GM12878 (cell line): ENCODE results near the gene SULT2B1. TPM values are rescaled to one million over a fixed set of nuclear protein-coding genes. Genes with fewer than 3 reads are reported as not detected.
A peak's percentile ranks its signal among the peaks of the same experiment; 100 is the strongest.

Experiments used
- ATAC-seq: fragments of 200-7000 bp; cut with Tn5 transposase; 3 replicates; pipeline ENCODE4 v1.9.1; 2020; ENCODE audit warnings: mild to moderate bottlenecking, moderate library complexity
- BruUV-seq: library from RNA; stranded (reverse); fragments of 400-500 nt; replicated peaks from 2 replicates; lab custom pipeline; 2021; lab: Mats Ljungman, UMichigan
- CTCF ChIA-PET: fragments of 300-600 bp; sonication (Branson Sonifier 250); formaldehyde crosslinking; extraction: SDS; loops from one replicate; lab custom pipeline; 2021; ENCODE audit warnings: inconsistent platforms; lab: Yijun Ruan, JAX
- POLR2A ChIA-PET: fragments of 350-600 bp; formaldehyde crosslinking; extraction: SDS; loops from one replicate; lab custom pipeline; 2021; ENCODE audit warnings: inconsistent platforms; lab: Charles Lee
- RAD21 ChIA-PET: fragments of 300-600 bp; sonication (Branson Sonifier 250); formaldehyde crosslinking; loops from one replicate; lab custom pipeline; 2023; ENCODE audit warnings: antibody characterized with exemption; ENCODE audit not compliant: unreplicated experiment; lab: Charles Lee
- SMC1A ChIA-PET: fragments of 300-600 bp; sonication (Branson Sonifier 250); formaldehyde crosslinking; loops from one replicate; lab custom pipeline; 2023; ENCODE audit not compliant: unreplicated experiment, uncharacterized antibody; lab: Charles Lee
- DNase-seq: peaks from one replicate; pipeline ENCODE4 v3.0.0-alpha.2; 2011; ENCODE audit warnings: low read depth, low spot score
- FAIRE-seq: peaks from 3 replicates; lab custom pipeline; 2011; peaks lifted over from hg19 to GRCh38; lab: Jason Lieb, UNC
- H2AFZ ChIP-seq: 2 replicates; pipeline ENCODE4 v1.6.0; 2011; ENCODE audit warnings: low read depth, low read length, control low read depth; ENCODE audit not compliant: control insufficient read depth
- H3K27ac ChIP-seq: 2 replicates; pipeline ENCODE4 v1.5.1; 2011; ENCODE audit warnings: control low read depth; ENCODE audit not compliant: control insufficient read depth, insufficient read depth
- H3K27me3 ChIP-seq, 2 experiments: replicated peaks in 1 of 2; 2 replicates each; pipeline versions ENCODE4 v1.6.0 to v1.6.1; 2011; ENCODE audit warnings: low read length in 1 of 2; ENCODE audit not compliant: control insufficient read depth in 2 of 2, insufficient read depth in 2 of 2
- H3K36me3 ChIP-seq, 2 experiments: 2 replicates each; pipeline ENCODE4 v1.5.1; 2011; ENCODE audit warnings: low read length in 1 of 2; ENCODE audit not compliant: control insufficient read depth in 2 of 2, insufficient read depth in 2 of 2
- H3K4me1 ChIP-seq: 2 replicates; pipeline ENCODE4 v1.6.1; 2011; ENCODE audit warnings: mild to moderate bottlenecking, low read length, moderate library complexity, mixed read lengths; ENCODE audit not compliant: control insufficient read depth, insufficient read depth
- H3K4me2 ChIP-seq: 2 replicates; pipeline ENCODE4 v1.6.0; 2011; ENCODE audit warnings: control low read depth; ENCODE audit not compliant: control insufficient read depth, insufficient read depth
- H3K4me3 ChIP-seq: fragments of 200-600 bp; sonication (generic); 2 replicates; pipeline ENCODE4 v1.5.1; 2016
- H3K79me2 ChIP-seq: 2 replicates; pipeline ENCODE4 v1.6.0; 2011; ENCODE audit warnings: low read length; ENCODE audit not compliant: control insufficient read depth, insufficient read depth
- H3K9ac ChIP-seq: 2 replicates; pipeline ENCODE4 v1.8.0; 2011; ENCODE audit warnings: low read length, control low read depth, mixed read lengths; ENCODE audit not compliant: control insufficient read depth, insufficient read depth
- H3K9me3 ChIP-seq: replicated peaks from 3 replicates; pipeline ENCODE4 v1.5.1; 2011; ENCODE audit warnings: mild to moderate bottlenecking, low read length; ENCODE audit not compliant: control insufficient read depth, insufficient read depth
- H4K20me1 ChIP-seq: 2 replicates; pipeline ENCODE4 v1.6.0; 2011; ENCODE audit not compliant: control insufficient read depth, insufficient read depth
- ATF7 ChIP-seq: fragments of 450-650 bp; IDR thresholded peaks from 2 replicates; pipeline ENCODE4 v1.6.1; 2016; ENCODE audit warnings: low read depth, mild to moderate bottlenecking
- FOXM1 ChIP-seq: IDR thresholded peaks from 2 replicates; pipeline ENCODE4 v1.6.1; 2012; ENCODE audit warnings: low read depth, mild to moderate bottlenecking, inconsistent platforms, low read length, moderate library complexity
- NFYA ChIP-seq: IDR thresholded peaks from 2 replicates; pipeline ENCODE4 v1.6.1; 2011; ENCODE audit warnings: low read depth, mild to moderate bottlenecking, low read length, improper control_type of control experiment, borderline replicate concordance
- STAT3 ChIP-seq: IDR thresholded peaks from 2 replicates; pipeline ENCODE4 v1.6.1; 2011; ENCODE audit warnings: low read depth, low read length, improper control_type of control experiment
- WGBS: methylation state at CpG from one replicate; pipeline ENCODE4 v1.1.6; 2016; ENCODE audit warnings: low lambda C conversion rate; ENCODE audit not compliant: insufficient replicate concordance, insufficient coverage; ENCODE audit errors: missing lambda C conversion rate; 5-methylcytosine and 5-hydroxymethylcytosine counted together
- in situ Hi-C: fragments of 300-500 bp; cut with MboI; formaldehyde crosslinking; loops from 9 replicates; pipeline ENCODE4 v1.14.3; 2018; ENCODE audit warnings: mixed read lengths
- intact Hi-C: fragments of 100-400 bp; cut with micrococcal nuclease; formaldehyde crosslinking; loops from one replicate; pipeline ENCODE4 v1.14.2; 2022; ENCODE audit not compliant: unreplicated experiment
- polyA plus RNA-seq, 11 experiments: library from polyadenylated mRNA; depleted of rRNA in 4 of 11; unstranded in 6 of 11; stranded (reverse) in 5 of 11; fragments of >200 nt; fragmentation: Nextera tagmentation in 4 of 11; fragmentation: Illumina TruSeq in 1 of 11; extraction: Ambion mirVana in 4 of 11; extraction: Trizol in 1 of 11; gene quantifications; 1 replicate in 1 of 11; 2 replicates in 10 of 11; pipeline versions ENCODE4 v1.2.1 to v1.2.3, GENCODE V29; 2011 to 2016; ENCODE audit warnings: inconsistent platforms in 2 of 11, missing spikeins in 2 of 11, low read depth in 1 of 11
- total RNA-seq, 4 experiments: library from RNA; depleted of rRNA in 3 of 4; stranded (reverse); fragments of >200 nt in 3 of 4; fragmentation: Illumina TruSeq in 1 of 4; extraction: Trizol in 1 of 4; gene quantifications; 2 replicates each; pipeline versions ENCODE4 v1.2.1 to v1.2.3, GENCODE V29; 2013 to 2021
- TF ChIP-seq, protein P1 (sequence below): fragments of 450-650 bp; IDR thresholded peaks from 2 replicates; pipeline ENCODE4 v1.6.1; 2018; ENCODE audit warnings: mild to moderate bottlenecking, low read depth, moderate library complexity; ENCODE audit not compliant: partially characterized antibody
- TF ChIP-seq, protein P2 (sequence below): fragments of 450-650 bp; IDR thresholded peaks from 2 replicates; pipeline ENCODE4 v1.6.1; 2017; ENCODE audit warnings: low read depth, mild to moderate bottlenecking, moderate library complexity

Gene SULT2B1
- total and polyA plus RNA-seq, 10 of the 15 experiments (the other 5 are each of a cell fraction or from before 2014, with no cell fraction given), result 0.11 to 0.14 TPM; not detected in 8

GRCh38 chr19:48617146-48617937 lies 65.4 kb downstream of the SULT2B1 start:
- no peak for DNase-seq

More at GRCh38 chr19:48617146-48617937, 65.4 kb downstream of the SULT2B1 start:
- Histone ChIP-seq H3K27me3 (no peaks in the 10 kb centered on the region), H3K4me3 (peak overlapping the region; percentile 93), H2AFZ (no peak overlapping the region), H3K27ac (peak overlapping the region; percentile 95), H3K36me3 (peaks cover 25 to 32% of the 10 kb centered on the region in 2 experiments), H3K9me3 (no peaks in the 10 kb centered on the region), H3K79me2 (peaks cover 48% of the 10 kb centered on the region), H3K9ac (peak overlapping the region; percentile 99), H3K4me1 (peaks cover 15% of the 10 kb centered on the region), H4K20me1 (peaks cover 15% of the 10 kb centered on the region), H3K4me2 (peak overlapping the region; percentile 88)
- intact Hi-C loops (no loop called here), in situ Hi-C loops (no loop called here)
- no peak for TF ChIP-seq ATF7
- TF ChIP-seq FOXM1, result no peak
- TF ChIP-seq, protein P1, sequence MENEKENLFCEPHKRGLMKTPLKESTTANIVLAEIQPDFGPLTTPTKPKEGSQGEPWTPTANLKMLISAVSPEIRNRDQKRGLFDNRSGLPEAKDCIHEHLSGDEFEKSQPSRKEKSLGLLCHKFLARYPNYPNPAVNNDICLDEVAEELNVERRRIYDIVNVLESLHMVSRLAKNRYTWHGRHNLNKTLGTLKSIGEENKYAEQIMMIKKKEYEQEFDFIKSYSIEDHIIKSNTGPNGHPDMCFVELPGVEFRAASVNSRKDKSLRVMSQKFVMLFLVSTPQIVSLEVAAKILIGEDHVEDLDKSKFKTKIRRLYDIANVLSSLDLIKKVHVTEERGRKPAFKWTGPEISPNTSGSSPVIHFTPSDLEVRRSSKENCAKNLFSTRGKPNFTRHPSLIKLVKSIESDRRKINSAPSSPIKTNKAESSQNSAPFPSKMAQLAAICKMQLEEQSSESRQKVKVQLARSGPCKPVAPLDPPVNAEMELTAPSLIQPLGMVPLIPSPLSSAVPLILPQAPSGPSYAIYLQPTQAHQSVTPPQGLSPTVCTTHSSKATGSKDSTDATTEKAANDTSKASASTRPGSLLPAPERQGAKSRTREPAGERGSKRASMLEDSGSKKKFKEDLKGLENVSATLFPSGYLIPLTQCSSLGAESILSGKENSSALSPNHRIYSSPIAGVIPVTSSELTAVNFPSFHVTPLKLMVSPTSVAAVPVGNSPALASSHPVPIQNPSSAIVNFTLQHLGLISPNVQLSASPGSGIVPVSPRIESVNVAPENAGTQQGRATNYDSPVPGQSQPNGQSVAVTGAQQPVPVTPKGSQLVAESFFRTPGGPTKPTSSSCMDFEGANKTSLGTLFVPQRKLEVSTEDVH, result no peak
- TF ChIP-seq STAT3, result no peak
- TF ChIP-seq, protein P2, sequence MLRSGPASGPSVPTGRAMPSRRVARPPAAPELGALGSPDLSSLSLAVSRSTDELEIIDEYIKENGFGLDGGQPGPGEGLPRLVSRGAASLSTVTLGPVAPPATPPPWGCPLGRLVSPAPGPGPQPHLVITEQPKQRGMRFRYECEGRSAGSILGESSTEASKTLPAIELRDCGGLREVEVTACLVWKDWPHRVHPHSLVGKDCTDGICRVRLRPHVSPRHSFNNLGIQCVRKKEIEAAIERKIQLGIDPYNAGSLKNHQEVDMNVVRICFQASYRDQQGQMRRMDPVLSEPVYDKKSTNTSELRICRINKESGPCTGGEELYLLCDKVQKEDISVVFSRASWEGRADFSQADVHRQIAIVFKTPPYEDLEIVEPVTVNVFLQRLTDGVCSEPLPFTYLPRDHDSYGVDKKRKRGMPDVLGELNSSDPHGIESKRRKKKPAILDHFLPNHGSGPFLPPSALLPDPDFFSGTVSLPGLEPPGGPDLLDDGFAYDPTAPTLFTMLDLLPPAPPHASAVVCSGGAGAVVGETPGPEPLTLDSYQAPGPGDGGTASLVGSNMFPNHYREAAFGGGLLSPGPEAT, result no peak
- no peak for TF ChIP-seq NFYA
- CTCF ChIA-PET, result interaction anchor here (1.6 to 1.8 kb wide), 3 partner anchors 9 to 226 kb away, joined by 5 to 8 read pairs (median 6); partner anchors contain the start of gene KDELR1
- SMC1A ChIA-PET, result interaction anchor here (1.1 to 1.7 kb wide), 3 partner anchors 16 to 111 kb away, joined by 3 read pairs; no protein-coding TSS in a partner anchor
- FAIRE-seq (no peak), ATAC-seq (no peak)
- RAD21 ChIA-PET, result interaction anchor here (0.7 kb wide), 1 partner anchor 8 kb away, joined by 3 read pairs; no protein-coding TSS in a partner anchor
- BruUV-seq, result no TSS peak
- WGBS, result 40% methylated on average over 18 of the region's 18 CpGs
- POLR2A ChIA-PET, result interaction anchor here (0.5 to 1.4 kb wide), 6 partner anchors 9 to 1133 kb away, joined by 3 to 5 read pairs (median 3); partner anchors contain the start of gene DBP
